Stimulated activated CD4-positive, alpha-beta T cell treated with anti-CD3 and anti-CD28 coated beads, Interleukin-12 subunit alpha, Interleukin-12 subunit beta, amount 100 ng/mL, for 48 hours (primary cell): ENCODE data around the gene SSTR5.
"Not testable (repeated sequence)": the region's sequence is repeated elsewhere in the genome, so short reads cannot be mapped to it uniquely, and the experiment has no call there.

Source experiments
- DNase-seq, 3 donors: peaks; one replicate each; pipeline ENCODE4 v3.0.0-alpha.2; 2020; ENCODE audit warnings: low read depth in 2 of 3, low spot score in 1 of 3

SSTR5 gene

GRCh38 chr16:1090620-1091587 lies 18.4 kb downstream of the SSTR5 start:
- DNase-seq: no peak

- no peak for DNase-seq
These were observed 19.5 kb downstream of the SSTR5 start for GRCh38 chr16:1091992-1092552.

DNA sequence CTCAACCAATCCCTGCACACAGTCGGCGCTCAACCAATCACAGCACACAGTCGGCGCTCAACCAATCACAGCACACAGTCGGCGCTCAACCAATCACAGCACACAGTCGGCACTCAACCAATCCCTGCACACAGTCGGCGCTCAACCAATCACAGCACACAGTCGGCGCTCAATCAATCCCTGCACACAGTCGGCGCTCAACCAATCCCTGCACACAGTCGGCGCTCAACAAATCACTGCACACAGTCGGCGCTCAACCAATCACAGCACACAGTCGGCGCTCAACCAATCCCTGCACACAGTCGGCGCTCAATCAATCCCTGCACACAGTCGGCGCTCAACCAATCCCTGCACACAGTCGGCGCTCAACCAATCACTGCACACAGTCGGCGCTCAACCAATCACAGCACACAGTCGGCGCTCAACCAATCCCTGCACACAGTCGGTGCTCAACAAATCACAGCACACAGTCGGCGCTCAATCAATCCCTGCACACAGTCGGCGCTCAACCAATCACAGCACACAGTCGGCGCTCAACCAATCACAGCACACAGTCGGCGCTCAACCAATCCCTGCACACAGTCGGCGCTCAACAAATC lies 20.2 kb downstream of the SSTR5 start:
- not testable (repeated sequence) for DNase-seq

DNA sequence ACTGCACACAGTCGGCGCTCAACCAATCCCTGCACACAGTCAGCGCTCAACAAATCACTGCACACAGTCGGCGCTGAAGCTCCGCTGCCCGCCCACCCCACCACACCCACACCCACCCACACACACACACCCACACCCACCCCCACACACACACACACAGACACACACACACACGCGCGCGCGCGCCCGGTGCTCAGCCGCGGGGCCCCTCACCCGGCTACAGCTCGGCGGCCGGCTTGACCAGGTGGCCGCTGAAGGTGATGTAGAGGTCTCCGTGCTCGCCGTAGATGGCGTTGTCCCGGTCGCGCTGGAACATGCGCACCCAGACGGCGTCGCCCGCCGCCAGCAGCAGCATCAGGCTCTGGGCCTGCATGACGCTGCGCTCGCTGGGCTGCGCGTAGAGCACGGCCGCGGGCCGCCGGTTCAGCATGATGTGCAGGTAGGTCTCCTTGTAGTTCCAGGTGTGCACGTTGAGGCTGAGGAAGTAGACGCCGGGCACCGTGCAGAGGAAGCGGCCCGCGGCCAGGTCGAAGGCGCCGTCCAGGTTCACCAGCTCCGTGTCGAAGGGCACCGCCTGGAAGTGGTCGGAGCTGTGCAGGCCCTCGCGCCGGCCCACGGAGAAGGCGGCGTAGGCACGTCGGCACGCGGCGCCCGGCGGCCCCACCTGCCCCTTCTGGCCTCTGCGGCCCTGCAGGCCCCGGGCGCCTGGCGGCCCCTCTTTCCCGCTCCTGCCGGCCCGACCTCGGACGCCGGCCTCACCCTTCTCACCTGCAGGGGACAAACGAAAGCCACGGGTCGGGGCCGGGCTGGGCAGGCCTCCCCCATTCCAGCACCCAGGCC lies 21.0 kb downstream of the SSTR5 start:
- peak in 2 of 3 donors; percentile 14 to 33 for DNase-seq

DNA sequence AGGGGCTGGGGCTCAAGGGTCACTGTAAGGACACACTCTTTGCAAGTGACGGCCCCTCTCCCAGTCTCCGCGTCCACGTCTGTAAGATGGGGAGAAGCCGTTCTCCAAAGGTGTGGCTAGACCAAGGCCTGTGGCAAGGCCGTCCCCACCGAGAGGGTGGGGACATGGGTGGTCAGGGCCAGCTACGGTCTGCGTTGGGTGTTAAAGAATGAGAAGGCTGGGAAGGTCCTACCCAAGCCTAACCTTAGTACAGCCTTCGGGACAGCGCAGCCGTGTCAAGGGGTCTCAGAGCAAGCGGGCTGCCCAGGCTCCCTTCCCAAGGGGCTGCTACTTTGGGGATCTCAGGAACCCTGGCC lies 21.6 kb downstream of the SSTR5 start:
- DNase-seq: no peak

DNA sequence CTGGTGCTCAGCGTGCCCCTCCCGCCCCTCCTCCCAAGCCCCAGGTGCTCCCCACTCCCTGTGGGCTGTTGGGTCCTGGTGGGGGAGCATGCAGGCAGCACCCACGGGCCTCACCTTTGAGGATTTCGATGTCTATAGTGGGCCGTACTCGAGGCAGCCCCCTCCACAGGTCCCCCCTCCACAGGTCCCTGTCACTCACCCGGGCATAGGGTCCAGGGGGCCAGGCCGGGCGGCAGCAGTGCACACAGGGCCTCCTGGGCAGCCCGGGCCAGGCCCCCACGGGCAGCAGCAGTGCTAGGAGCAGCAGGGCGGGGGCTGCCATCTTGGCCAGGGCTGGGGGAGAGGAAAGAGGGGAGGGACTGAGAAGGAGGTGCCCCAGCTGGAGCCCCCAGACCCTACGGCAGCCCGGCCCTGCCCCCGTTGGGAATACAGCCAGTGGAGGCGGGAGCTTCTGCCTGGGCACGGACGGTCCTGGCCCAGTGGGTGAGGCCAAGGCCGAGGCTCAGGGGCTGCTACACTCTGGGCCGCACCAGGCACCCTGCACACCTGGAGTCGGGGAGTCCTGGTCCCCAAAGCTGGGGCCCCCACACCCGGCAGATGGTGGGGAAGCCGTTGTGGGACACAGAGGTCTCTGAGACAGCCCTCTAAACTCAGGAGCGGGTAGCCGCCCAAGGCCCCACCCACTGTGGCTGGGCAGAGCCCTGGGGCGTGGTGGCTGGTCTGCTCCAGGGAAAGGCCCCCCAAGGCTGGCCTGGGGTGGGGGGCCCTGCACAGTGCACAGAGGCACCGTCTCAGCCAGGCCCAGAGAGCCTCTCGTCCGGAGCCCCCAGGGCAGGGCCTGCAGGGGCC lies 22.3 kb downstream of the SSTR5 start:
- DNase-seq: no peak

DNA sequence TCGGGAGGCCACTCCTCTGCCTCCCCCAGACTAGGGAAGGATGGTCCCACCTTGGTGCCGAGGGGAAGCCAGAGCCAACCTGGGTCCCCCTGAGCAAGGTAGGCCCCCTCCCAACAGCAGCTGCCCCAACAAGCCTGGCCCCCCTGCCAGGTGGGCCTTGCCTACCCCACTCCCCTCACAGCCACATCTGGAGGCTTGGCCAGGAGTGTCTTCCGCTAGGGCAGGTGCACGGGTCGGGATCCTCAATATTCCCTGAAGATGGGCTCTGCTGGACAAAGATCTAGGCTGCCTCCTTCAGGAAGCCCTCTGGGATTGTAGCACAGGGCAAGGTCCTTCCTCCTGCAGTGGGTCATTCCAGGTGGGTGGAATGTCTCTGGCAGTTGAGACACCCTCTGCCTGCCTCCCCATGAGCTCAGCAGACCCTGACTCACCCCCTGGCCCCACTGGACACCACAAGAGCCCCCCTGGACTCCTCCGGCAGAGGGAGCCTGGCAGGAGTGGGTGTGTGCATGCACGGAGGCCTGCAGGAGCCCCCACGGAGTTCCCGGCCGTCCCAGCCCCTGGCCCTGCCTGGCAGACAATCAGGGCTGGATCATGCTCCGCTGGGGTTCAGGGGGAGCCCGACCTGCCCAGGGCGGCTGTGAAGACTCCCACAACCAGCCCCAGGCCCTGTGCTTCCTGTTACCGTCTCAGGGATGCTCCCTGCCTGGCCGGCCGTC lies 23.1 kb downstream of the SSTR5 start:
- DNase-seq: no peak

GRCh38 chr16:1096169-1097082 lies 23.9 kb downstream of the SSTR5 start, which contains the start of gene C1QTNF8:
C1QTNF8 (minus strand) TSS chr16:1096244; CDS start chr16:1094922, 1,322 bp downstream.
- no peak for DNase-seq

- DNase-seq: no peak
These were observed 24.6 kb downstream of the SSTR5 start for GRCh38 chr16:1097156-1097555.

GRCh38 chr16:1097800-1098199 lies 25.3 kb downstream of the SSTR5 start:
- no peak for DNase-seq

GRCh38 chr16:1098266-1098991 lies 25.9 kb downstream of the SSTR5 start:
- no peak for DNase-seq

DNA sequence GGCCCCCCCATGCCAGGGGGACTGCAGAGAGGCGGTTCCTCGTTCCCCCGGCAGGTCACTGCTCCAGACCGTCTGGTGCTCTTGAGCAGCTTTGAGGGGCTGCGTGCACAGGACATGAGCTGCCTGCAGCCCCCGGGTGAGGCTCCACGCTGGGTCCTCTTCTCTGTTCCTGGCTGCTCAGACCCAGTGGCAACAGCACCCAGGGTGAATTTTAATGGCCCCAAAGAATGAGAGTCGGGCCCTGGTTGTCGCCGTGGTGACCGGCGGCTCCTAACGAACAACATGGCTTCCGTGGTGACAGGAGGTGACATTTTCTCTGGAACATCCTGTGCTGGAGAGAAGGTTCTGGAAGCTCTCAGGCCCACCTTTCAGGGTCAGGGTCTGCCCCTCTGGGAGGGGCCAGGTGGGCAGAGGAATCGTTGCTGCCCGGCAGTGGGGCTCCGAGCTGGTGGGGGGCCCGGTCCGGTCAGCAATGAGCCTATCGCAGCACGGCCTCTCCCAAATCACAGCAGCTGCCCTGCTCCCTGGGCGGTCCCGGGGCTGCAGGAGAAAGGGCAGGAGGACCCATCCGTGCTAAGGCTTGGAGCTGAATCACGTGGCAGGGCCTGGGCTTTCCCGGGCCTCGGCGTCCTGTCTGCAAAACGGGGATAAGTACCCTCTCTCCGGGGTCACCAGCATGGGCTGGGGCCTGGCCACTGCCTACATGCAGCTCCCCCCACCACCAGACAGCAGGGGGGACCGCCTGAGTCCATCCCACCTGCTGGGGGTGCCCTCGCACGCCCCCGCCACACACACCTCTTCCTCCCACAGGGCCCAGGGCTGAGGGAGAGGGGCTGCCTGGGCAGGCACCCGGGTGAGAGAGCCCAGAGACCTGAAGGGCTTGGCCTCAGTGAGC lies 26.9 kb downstream of the SSTR5 start:
- no peak for DNase-seq

- no peak for DNase-seq
These were observed 27.7 kb downstream of the SSTR5 start for GRCh38 chr16:1100084-1100800.

- no peak for DNase-seq
These were observed 28.6 kb downstream of the SSTR5 start for GRCh38 chr16:1101133-1101532.

DNA sequence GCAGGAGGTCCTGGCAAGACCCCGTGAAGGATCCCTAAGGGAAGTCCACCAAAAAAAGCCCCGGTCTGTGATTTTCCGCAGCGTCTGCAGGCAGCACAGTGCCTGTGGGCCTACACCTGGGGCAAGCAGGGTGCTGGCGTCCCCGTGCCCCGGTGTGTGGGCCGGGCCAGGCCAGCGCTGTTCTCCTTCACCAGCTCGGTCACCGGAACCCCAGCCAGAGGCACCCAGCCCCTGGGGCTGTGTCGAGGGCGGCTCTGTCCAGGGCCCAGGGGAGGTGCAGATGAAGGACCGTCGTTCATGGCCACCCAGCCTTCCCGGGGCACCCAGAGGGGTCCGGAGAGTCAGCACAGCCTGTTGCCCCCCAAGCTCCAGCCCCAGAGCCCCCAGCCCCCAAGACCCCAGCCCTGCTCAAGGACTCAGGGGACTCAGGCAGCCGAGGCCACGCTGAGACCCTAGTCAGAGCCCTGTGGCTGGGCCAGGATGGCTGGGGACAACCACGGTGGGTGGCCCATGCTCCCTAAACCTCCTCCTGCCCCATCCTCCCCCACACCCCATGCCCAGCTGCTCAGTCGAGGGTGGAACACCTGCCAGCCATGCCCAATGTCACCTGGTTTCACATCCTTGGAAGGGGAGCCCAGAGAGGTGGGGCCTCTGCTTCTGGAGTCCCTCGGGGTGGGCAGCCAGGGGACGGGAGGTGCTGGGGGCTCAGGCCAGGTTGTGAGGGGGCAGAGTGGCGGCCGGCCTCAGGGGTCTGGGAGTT lies 29.2 kb downstream of the SSTR5 start:
- DNase-seq: no peak

- DNase-seq: no peak
These were observed 29.8 kb downstream of the SSTR5 start for GRCh38 chr16:1102333-1102700.
